Measurements from ENCODE around the gene NANOS2. TPM values are rescaled to one million over a fixed set of nuclear protein-coding genes. Genes with fewer than 3 reads are reported as not detected.
A peak's percentile ranks its signal among the peaks of the same experiment; 100 is the strongest.

Gene NANOS2
- total RNA-seq, 1 experiment from 2014 or later = not detected

DNA sequence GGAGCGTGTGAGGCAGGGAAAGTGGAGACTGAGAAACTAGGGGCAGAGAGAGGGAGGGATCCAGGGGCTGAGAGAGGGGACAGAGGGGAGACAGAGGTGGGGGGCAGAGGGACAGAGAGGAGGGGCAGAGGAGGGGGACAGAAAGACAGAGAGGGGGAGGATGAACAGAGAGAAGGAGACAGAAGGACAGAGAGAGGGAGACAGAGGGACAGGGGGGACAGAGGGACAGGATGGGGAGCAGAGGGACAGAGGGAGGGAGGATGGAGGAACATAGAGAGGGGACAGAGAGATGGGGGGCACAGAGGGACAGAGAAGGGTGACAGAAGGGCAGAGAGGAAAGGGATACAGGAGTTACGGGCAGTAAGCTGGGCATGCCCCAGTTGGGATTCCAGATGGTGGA lies 14.7 kb upstream of the NANOS2 start:
- DNase-seq (ENCODE audit: low read depth) = no peak

DNA sequence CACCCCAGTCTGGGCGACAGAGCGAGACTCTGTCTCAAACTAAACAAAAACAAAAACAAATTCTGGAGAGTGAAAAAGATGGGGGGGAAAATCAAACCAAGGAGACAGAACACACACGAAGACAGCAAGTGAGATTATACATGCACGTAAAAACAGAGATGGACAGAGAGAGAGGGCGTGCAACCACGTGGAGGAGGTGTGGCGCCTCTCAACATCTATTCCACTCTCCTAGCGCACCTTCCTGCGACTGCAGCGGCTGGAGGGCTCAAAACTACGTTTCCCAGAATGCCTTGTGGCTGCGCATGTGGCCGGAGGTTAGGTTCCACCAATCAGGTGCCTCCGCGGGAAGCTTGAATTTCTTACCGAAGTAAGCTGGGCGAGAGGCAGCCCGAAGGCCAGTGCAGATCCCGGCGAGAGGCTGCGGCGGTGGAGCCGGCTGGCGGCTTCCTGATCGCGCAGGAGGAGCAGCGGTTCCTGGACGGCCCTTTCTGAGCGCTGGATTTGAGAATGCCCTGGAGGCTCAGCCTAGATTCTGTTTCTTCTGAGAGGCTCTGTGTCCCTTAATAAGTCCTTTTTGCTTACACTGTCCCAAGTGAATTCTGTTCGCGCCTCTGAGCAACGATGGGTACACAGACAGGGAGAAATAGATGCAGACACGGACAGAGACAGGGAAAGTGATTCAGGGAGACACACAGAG lies 13.1 kb upstream of the NANOS2 start:
- peak; percentile 94 for DNase-seq (ENCODE audit: low read depth)

DNA sequence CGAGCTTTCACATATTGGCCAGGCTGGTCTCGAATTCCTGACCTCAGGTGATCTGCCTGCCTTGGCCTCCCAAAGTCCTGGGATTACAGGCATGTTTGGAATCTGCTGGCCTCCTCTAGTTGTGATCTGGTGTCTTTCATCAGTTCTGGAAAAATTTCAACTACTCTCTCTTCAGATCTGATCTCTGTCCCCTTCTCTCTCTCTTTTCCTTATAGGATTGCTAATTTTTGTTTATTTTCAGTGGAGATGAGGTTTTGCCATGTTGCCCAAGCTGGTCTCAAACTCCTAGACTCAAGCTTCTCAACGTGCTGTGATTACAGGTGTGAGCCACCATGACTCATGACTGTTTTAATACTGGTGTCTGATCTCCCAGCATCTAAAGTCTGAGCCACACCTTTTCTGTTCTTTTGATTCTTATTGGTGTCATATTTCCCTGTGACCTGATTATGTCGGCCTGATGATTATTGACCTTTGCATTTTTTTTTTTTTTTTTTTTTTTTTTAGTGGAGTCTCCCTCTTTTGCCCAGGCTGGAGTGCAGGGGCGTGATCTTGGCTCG lies 10.4 kb upstream of the NANOS2 start:
- DNase-seq (ENCODE audit: low read depth) = no peak

DNA sequence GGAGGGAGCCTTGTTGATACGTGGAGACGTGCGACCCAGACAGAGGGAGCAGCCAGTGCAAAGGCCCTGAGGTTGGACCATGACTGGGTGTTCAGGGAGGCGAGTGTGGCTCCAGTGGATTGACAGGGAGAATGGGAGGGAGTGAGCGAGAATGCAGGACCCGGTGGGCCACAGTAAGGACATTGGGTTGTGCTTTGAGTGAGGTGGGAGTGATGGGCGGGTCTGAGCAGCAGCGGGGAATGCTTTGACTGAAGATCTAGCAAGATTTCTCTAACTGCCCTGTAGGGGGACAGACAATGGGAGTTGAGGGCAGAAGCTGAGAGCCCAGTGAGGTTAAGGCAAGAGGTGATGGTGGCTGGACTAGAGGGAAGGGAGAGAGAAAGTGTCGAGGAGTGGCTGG lies 7.7 kb upstream of the NANOS2 start:
- DNase-seq (ENCODE audit: low read depth) = peak; percentile 29

DNA sequence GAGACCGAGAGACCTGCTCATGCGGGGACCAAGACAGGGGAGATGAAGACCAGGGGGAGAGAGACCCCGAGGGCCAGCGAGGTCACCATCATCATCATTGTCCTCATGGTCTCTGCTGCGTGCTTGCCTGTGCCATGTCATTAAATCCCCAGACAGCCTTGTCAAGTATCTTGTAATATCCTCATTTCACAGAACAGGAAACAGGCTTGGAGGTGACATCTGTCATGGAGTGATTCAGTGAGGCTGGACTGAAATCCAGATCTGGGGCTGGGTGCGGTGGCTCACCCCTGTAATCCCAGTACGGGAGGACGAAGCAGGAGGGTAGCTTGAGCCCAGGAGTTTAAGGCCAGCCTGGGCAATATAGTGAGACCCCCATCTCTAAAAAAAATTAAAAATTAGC lies 5.9 kb upstream of the NANOS2 start:
- no peak for DNase-seq (ENCODE audit: low read depth)

DNA sequence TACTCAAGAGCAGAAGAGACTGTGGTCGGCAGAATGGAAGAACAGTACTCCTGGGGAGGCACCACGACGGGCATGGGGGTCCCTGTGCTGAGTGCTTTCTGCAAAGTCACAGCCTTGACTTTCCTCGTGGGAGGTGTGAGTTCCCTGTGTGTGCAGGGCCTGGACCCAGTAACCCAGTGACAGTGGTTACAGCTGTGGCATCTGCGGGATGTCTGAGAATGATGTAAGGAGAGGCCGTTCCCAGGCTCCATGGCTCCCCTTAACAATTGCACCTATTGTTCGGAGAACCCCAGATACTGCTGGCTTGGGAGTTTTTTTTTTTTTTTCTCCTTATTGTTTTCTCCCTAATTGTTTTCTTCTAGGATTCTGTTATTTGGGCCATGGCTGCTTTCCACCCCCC lies 5.1 kb upstream of the NANOS2 start:
- no peak for DNase-seq (ENCODE audit: low read depth)

DNA sequence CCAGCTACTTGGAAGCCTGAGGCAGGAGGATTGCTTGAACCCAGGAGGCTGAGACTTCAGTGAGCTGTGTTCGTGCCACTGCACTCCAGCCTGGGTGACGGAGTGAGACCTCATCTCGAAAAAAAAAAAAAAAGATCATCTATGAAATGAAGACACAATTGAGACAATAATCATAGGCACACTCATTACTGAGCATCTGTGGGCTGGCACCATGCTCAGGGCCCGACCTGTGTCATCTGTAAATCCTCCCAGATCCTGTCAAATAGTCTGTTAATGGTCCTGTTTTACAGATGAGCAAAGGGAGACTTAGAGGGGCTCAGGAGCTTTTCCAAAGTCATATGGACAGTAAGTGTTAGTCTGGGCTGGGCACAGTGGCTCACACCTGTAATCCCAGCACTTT lies 4.1 kb upstream of the NANOS2 start:
- no peak for DNase-seq (ENCODE audit: low read depth)

DNA sequence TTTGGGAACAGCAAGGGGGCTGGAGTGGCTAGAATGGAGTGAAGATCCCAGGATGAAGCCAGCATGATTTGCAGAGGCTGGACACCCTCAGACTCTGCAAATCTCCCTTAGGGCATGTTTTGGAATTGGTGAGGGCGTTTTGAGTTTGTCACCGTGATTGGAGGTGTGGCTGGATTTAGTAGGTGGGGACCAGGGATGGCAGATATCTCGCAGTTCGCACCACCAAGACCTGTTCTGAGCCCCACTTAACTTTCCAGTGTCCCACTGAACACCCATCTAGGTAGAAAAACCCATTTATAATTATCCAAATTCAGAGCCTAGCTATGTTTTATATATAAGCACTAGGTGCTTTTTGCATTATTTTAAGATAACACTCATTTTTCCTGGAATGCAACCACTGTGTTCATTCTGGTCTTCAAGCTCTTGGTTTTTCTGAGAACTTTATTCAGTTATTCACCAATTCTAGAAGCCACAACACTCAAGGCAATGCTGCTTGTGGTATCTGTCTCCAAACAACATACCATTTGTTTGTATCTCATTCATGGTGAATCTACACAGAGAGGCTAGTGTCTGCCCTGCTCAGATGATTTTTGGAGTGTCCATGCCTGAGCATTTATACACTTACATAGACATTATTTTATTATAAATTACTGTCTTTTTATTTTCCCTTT lies 3.0 kb upstream of the NANOS2 start:
- DNase-seq (ENCODE audit: low read depth) = no peak

DNA sequence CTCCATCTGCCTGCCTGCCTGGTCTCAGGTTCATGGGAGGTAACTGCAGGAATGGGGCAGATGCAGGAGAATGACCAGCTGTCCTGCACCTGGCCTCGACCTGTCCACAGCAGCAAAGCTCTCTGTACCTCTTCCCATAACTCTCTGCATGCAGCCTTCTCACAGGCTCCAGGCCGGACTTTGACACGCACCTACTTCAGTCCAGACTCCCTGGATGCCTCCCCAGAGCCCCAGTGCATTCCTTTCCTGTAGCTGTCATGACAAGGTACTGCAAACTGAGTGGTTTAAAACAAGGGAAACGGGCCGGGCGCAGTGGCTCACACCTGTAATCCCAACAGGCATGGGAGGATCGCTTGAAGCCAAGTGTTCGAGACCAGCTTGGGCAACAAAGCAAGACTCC lies 3.3 kb downstream of the NANOS2 start:
- DNase-seq (ENCODE audit: low read depth) = no peak

DNA sequence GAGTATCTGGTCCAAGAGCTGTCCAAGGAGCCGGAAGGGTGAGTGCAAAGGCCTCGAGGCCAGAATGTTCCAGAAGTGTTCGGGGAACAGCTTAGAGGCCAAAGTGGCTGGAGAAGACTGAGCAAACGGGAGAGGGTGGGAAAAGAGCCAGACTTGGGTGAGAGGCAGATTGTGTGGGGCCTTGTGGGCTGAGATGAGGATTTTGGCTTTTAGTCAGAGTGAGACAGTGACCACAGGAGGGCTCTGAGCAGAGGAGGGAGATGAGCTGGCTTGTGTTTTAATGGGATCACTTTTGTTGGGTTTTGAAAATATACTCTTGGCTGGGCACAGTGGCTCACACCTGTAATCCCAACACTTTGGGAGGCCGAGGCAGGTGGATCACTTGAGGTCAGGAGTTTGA lies 5.6 kb downstream of the NANOS2 start:
- peak; percentile 49 for DNase-seq (ENCODE audit: low read depth)

DNA sequence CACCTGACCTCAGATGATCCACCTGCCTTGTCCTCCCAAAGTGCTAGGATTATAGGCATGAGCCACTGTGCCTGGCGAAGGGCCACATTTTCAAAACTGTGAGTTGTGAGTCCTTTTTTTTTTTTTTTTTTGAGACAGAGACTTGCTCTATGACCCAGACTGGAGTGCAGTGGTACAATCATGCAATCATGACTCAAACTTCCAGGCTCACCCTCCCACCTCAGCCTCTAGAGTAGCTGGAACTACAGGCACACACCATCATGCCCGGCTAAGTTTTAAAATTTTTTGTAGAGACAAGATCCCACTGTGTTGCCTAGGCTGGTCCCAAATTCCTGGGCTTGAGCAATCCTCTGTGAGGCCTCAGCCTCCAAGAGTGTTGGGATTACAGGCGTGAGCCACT lies 8.4 kb downstream of the NANOS2 start:
- peak; percentile 63 for DNase-seq (ENCODE audit: low read depth)

DNA sequence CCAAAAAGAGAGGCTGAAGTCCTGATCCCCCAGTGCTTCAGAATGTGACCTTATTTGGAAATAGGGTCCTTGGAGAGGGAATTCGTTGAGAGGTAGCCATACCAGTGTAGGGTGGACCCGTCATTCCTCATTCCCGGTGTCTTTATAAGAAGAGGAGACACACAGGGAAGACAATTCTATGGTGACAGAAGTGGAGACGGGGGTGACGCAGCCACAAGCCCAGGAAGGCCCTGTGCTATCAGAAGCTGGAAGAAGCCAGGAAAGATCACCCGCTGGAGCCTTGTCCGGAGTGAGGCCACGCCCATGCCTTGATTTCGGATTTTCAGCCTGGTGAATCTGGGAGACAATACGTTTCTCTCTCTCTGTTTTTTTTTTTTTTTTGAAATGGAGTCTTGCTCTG lies 9.6 kb downstream of the NANOS2 start:
- no peak for DNase-seq (ENCODE audit: low read depth)

DNA sequence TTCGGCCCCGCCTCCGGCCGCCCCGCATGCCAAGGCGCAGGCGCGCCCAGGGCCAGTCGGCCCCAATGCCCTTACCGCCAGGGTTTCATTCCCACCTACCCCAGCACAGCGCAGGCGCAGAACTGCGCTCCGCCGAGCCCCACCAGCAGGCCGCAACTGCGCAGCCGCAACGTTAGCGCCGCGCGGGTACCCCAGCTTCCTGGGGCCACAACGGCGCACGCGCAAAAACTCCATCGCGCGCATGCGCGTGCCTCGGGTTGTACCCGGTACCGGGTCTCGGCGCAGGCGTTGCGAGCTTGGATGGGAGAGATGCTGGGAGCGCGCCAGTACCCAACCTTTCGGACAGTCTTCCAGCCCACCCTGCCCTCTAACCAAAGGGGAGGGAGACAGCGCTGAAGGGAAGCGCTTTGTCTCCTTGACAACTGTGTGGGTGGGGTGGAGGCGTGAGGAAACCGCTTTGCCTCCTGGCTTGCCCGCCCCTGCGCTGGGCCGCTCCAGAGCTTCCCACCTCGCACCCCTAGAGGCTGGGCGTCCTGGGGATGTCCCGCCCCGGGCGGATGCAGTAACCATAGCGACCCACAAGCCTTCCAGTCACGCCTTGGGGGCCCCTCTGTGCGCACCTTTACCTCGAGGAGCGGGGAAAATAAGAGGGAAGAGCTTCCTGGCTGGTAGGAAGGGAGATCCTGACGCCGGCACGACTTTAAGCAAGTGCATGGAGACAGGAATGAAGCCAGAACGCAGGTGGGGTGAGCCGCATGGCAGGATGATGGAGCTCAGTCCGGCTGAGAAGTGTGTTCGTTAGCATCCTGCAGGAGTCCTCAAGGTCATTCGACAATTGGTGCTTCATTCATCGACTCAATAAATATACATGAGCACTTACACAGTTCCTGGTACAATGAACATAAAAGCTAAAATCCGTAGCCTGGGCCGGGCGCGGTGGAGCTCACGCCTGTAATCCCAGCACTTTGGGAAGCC lies 11.6 kb downstream of the NANOS2 start:
- peak; percentile 96 for DNase-seq (ENCODE audit: low read depth)

DNA sequence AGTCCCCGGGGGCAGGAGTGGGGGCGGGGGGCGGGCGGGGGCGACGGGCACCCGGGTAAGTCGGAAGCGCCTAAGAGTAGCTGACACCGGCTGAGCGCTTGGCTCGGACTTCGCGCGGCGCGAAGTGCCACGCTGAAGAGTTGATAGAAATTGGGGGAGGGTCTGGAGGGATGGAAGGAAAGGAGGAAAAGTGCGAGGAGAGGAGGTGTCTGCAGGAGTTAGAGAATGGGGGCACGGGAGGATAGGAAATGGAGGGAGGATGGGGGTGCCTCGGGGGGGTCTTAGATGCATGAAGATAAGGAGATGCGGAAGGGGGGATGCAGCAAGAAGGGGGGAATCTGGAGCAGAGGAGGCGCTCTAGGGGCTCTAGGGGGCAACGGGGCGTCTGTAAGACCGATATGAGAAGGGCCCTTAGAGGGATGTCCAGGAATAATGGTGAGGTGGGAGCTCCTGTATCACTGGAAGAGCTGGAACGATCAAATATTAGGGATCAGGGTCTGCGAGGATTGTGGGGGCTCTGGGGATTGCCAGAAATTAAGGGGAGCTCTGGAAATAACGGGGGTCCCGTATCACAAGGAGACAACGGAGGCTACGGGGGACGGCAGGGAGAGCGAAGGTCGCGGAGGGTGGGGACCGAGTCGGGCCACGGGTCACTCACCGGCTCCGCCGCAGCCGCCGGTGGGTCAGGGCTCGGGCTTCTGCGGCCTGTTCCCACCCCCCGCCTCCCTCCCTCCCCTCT lies 12.5 kb downstream of the NANOS2 start, which contains the start of gene MYPOP:
TSS of gene MYPOP (minus strand) at position 702 of the 739 bp plus-strand sequence. CDS start 840 bp downstream, outside the sequence.
- no peak for DNase-seq (ENCODE audit: low read depth)

DNA sequence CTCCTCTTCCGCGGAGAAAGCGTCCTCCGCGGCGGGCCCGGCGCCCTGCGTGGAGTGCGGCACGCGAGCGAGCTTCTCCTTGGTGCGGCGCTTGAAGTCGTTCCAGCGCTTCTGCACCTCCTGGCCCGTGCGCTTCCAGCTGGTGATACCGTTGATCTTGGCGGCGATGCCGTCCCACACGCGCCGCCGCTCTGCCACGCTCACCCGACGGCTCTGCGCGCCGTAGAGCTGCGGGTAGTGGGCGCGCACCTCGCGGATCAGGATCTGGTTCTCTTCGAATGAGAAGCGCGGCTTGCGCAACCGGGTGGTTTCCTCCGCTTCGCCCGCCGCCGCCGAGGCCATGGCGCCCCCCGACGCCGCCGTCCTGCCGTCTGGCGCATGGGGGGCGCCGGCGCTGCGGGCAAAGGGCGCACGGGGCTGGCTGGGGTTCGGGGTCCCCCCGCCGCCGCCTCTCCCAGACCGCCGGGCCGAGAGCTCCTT lies 13.1 kb downstream of the NANOS2 start:
- no peak for DNase-seq (ENCODE audit: low read depth)

DNA sequence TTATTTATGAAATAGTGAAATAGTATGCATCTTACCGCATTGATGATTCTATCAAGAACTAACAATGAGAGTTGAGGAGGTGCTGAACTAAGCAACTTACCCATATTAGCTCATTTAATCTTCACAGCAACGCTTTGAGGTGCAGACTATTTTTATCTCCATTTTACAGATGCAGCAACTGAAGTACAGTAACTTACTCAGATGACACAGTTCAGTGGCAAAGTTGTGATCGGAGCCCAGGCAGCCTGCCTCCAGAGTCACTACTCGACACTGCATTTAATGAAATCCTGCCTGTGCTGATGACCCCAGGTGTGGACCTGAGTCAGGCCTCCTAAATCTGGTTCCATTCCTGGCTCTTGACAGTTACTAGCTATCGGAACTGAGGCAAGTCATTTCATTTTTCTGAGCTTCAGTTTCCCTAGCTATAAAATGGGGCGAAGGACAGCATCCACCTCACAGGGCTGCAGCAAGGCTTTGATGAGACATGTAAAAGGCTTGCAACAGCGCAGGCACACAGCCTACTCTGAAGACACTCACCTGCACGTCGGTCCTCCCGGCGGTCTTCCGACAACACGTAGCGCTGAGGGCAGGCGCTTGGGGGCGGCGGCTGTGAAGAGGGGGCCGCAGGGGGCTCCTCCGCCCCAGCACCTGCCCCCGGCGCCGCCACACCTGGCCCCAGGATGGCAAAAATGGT lies 13.7 kb downstream of the NANOS2 start:
- DNase-seq (ENCODE audit: low read depth) = no peak

DNA sequence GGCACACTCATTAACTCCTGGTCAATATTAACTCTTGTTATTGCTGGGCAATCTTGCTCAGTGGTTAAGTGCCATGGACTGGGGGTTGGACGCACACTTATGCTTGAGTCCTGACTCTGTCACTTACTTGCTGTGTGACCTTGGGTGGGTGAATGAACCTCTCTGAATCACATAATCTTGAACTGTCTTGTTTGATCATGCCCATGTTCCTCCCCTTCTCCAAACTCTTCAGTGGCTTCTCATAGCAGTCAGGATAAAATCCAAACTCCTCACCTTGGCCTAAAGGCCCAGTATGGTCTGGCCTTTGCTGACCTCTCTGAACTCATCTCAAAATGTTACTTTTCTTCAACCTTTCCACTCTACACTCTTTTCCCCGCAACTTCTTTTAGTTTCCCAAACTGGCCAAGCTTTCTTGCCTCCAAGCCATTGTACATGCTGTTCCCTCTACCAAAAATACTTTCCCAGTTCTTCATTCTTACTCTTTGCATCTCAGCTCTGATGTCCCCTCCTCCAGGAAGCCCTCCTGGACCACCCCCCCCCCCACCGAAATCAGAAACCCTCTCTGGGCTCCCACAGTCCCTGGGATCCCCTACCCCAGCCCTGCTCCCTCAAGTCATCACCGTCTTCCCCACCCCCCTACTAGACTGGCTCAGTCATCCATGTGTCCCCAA lies 14.5 kb downstream of the NANOS2 start:
- DNase-seq (ENCODE audit: low read depth) = no peak

DNA sequence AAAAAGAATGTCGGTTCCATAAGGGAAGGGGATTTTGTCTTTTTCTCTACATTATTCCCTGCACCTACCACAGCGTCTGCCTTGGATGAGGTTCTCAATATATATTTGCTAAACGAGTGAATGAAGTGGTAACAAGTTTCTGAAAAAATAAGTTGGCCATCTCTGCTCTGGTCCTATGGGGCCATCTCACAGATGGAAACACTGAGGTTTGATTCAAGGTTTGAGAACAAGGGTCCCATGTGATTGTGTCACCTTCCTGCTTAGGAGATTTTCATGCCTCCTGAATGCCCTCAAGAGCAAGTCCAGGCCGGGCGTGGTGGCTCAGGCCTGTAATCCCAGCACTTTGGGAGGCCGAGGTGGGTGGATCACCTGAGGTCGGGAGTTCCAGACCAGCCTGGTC lies 15.3 kb downstream of the NANOS2 start:
- no peak for DNase-seq (ENCODE audit: low read depth)

DNA sequence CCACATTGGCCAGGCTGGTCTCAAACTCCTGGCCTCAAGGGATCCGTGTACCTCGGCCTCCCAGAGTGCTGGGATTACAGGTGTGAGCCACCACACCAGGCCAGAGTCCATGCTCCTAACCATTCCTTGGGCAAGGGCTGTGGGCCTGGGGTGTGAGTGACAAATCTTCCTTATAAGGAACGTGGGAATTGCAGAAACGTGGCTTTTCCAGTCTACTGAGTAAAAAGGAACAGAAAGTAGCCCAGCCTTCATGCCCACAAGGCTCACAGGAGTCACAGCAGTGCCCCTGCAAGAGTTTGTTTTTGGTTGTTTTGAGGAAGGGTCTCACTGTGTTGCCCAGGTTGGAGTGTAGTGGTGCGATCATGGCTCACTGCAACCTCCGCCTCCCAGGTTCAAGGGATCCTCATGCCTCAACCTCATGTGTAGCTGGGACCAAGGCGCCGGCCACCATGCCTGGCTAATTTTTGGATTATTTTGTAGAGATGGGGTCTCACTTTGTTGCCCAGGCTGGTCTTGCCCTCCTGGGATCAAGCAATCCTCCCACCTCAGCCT lies 17.2 kb downstream of the NANOS2 start:
- DNase-seq (ENCODE audit: low read depth) = no peak

Measured in M059J (cell line).